ENCODE data around the gene SETD5. TPM values are rescaled to one million over a fixed set of nuclear protein-coding genes. Genes with fewer than 3 reads are reported as not detected.

SETD5 gene
- total RNA-seq, 4 donors from 2014 or later: 72.5 to 272 (median 147) TPM

- TF ChIP-seq, protein P1, sequence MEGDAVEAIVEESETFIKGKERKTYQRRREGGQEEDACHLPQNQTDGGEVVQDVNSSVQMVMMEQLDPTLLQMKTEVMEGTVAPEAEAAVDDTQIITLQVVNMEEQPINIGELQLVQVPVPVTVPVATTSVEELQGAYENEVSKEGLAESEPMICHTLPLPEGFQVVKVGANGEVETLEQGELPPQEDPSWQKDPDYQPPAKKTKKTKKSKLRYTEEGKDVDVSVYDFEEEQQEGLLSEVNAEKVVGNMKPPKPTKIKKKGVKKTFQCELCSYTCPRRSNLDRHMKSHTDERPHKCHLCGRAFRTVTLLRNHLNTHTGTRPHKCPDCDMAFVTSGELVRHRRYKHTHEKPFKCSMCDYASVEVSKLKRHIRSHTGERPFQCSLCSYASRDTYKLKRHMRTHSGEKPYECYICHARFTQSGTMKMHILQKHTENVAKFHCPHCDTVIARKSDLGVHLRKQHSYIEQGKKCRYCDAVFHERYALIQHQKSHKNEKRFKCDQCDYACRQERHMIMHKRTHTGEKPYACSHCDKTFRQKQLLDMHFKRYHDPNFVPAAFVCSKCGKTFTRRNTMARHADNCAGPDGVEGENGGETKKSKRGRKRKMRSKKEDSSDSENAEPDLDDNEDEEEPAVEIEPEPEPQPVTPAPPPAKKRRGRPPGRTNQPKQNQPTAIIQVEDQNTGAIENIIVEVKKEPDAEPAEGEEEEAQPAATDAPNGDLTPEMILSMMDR (IDR thresholded peaks at IDR 0.05): no peak
- no peak for TF ChIP-seq POLR2A (IDR thresholded peaks at IDR 0.05)
- no peak for DNase-seq
Measured at GRCh38 chr3:9398700-9399336, 1.4 kb downstream of the SETD5 start.

DNA sequence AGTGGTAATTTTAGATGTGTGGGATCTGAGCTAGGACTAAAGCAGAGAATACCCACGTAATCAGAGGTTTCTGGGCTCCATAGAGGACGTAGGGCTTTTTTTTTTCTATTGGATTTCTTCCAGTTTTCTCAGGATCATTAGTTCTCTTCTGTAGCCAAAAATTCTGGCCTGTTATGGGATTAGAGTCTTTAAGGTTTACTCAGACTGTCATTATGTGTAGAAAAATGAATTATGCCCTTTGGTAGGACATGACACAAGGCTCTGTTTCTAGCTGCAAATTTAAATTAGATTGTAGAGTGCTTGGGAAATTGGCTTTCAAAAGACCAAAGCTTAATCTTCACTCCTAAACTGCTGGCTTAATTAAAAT is 1.9 kb downstream of the SETD5 start:
- no peak for TF ChIP-seq POLR2A (IDR thresholded peaks at IDR 0.05)
- no peak for DNase-seq
- peak overlapping the region; percentile 69 to 93 (median 80) for H3K4me3 ChIP-seq

More at GRCh38 chr3:9398700-9399336, 1.4 kb downstream of the SETD5 start:
- no peaks in the 10 kb centered on the region for H3K9me3 ChIP-seq
- H3K4me3 ChIP-seq: peak overlapping the region; percentile 69 to 93 (median 80)
- no peaks in the 10 kb centered on the region for H3K27me3 ChIP-seq
- H3K27ac ChIP-seq: peak overlapping the region; percentile 94 to 100 (median 98)
- H3K4me1 ChIP-seq: peaks cover 0 to 66% (median 19%) of the 10 kb centered on the region in 4 donors
- peaks cover 0 to 1% (median 0%) of the 10 kb centered on the region in 3 donors for H3K36me3 ChIP-seq

GRCh38 chr3:9399746-9400145 is 2.3 kb downstream of the SETD5 start:
- H3K27ac ChIP-seq: peak overlapping the region; percentile 94 to 100 (median 98)
- no peaks in the 10 kb centered on the region for H3K36me3 ChIP-seq
- no peaks in the 10 kb centered on the region for H3K9me3 ChIP-seq
- H3K4me3 ChIP-seq: peak overlapping the region in 2 of 4 donors; percentile 69 to 93
- TF ChIP-seq, protein P1 (IDR thresholded peaks at IDR 0.05): no peak
- TF ChIP-seq POLR2A (IDR thresholded peaks at IDR 0.05): no peak
- DNase-seq: peak; percentile 25 to 70 (median 60)
- no peaks in the 10 kb centered on the region for H3K27me3 ChIP-seq
- peaks cover 0 to 66% (median 19%) of the 10 kb centered on the region in 4 donors for H3K4me1 ChIP-seq

More for the DNA sequence above, 1.9 kb downstream of the SETD5 start:
- no peaks in the 10 kb centered on the region for H3K9me3 ChIP-seq
- H3K27ac ChIP-seq: peak overlapping the region; percentile 94 to 100 (median 98)
- H3K36me3 ChIP-seq: no peaks in the 10 kb centered on the region
- no peaks in the 10 kb centered on the region for H3K27me3 ChIP-seq
- peaks cover 0 to 66% (median 19%) of the 10 kb centered on the region in 4 donors for H3K4me1 ChIP-seq

DNA sequence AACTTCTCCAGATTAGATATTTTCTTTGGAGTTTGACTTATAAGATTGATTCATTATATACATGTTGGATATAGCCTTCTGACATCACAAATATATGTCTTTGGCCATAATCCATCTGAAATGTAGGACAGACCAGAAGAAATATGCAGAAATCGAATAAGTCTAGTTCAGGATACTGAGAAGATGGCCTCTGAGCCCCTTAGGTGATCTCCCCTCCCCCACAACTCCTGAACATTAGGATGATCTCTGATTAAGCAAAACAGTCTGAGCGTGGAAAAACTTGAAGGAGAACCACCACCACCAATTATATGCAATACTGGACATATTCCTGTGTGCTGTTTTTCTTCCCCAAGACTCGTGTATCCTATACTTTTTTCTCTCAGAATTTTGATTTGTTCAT is 3.2 kb downstream of the SETD5 start:
- Histone ChIP-seq H3K9me3 (no peaks in the 10 kb centered on the region), H3K27ac (peak overlapping the region in 1 of 4 donors; percentile 100), H3K27me3 (no peaks in the 10 kb centered on the region), H3K36me3 (no peaks in the 10 kb centered on the region), H3K4me1 (peaks cover 0 to 66% (median 17%) of the 10 kb centered on the region in 4 donors), H3K4me3 (no peak overlapping the region)
- DNase-seq: no peak
- TF ChIP-seq, protein P1 (IDR thresholded peaks at IDR 0.05): no peak
- no peak for TF ChIP-seq POLR2A (IDR thresholded peaks at IDR 0.05)

- no peaks in the 10 kb centered on the region for H3K27me3 ChIP-seq
- peak overlapping the region in 1 of 4 donors; percentile 3 for H3K4me3 ChIP-seq
- no peak for TF ChIP-seq POLR2A (IDR thresholded peaks at IDR 0.05)
- TF ChIP-seq, protein P1 (IDR thresholded peaks at IDR 0.05): no peak
- H3K27ac ChIP-seq: peak overlapping the region in 2 of 4 donors; percentile 26 to 100
- H3K9me3 ChIP-seq: no peaks in the 10 kb centered on the region
- H3K4me1 ChIP-seq: peaks cover 0 to 68% (median 17%) of the 10 kb centered on the region in 4 donors
- H3K36me3 ChIP-seq: no peaks in the 10 kb centered on the region
- DNase-seq: no peak
Measured at GRCh38 chr3:9401986-9402385, 4.6 kb downstream of the SETD5 start.

All from Peyer's patch (tissue), 4 donors.